Measurements from ENCODE around the gene BABAM2.

DNA sequence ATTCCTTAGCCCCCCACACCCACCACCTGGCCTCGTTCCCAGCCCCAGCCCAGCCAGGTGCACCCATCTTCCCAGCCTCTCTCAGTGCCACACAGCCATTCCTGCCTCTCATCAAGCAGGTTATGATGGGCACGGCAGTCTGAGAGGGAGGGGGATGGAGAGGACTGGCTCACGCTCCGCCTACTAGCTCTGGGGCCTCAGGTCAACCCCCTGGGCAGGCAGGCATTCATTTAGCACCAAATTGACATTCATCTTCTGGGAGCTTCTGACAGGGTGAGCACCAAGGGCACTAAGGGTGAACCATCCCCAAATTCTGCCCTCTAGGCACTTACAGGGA lies 435.9 kb downstream of the BABAM2 start:
- no peak for TF ChIP-seq POLR2AphosphoS5 (IDR thresholded peaks at IDR 0.05)
- TF ChIP-seq EP300 (IDR thresholded peaks at IDR 0.05; ENCODE audit: low read depth) = no peak
- TF ChIP-seq, protein P1, sequence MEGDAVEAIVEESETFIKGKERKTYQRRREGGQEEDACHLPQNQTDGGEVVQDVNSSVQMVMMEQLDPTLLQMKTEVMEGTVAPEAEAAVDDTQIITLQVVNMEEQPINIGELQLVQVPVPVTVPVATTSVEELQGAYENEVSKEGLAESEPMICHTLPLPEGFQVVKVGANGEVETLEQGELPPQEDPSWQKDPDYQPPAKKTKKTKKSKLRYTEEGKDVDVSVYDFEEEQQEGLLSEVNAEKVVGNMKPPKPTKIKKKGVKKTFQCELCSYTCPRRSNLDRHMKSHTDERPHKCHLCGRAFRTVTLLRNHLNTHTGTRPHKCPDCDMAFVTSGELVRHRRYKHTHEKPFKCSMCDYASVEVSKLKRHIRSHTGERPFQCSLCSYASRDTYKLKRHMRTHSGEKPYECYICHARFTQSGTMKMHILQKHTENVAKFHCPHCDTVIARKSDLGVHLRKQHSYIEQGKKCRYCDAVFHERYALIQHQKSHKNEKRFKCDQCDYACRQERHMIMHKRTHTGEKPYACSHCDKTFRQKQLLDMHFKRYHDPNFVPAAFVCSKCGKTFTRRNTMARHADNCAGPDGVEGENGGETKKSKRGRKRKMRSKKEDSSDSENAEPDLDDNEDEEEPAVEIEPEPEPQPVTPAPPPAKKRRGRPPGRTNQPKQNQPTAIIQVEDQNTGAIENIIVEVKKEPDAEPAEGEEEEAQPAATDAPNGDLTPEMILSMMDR (IDR thresholded peaks at IDR 0.05) = no peak

Data from transverse colon (tissue), 4 donors.